ENCODE measurements around the gene ZCCHC8. TPM values are rescaled to one million over a fixed set of nuclear protein-coding genes. Genes with fewer than 3 reads are reported as not detected.

The ZCCHC8 gene
- total and polyA plus RNA-seq, 2 of the 4 experiments (the other 2 are of a cell fraction): 9.5 to 12.7 TPM

DNA sequence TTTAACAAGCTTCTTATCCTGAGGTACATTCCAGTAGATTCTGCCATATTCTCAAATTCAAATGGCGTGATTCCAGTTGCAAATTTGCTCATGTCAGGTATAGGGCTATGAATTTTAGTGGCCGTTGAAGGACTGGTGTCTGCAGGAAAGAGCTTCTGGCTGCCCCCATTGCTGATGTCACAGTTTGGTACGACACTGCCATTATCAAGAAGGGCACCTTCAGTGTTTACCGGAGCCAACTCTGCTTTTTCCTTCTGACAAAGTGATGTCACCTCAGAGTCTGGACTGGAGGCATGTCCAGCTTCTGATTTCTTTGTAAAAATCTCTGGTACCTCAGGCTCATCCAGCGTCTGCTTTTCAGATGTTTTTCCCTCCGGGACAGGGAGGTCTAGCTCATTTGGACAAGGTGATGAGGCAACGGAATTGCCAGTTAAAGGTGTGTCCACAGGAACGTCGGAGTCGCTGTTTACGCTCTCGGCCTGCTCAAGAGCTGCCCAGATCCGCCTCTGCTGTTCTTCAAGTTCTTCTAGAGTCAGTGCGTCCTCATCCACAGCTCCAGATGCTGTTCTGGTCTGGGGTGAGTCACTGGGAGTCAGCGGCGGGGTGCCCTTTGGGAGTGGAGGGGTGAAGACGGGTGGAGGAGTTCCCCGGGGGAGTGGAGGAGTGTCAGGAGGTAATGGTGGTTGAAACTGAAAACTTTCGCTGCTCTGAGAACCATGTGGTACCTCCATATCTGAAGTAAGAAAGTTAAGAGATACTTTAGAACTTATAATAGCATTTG is 27.0 kb downstream of the ZCCHC8 start:
- Histone ChIP-seq H3K4me2 (ENCODE audit: low read depth, low read length) (no peak overlapping the region), H4K5ac (ENCODE audit: low read depth, low read length) (no peak overlapping the region), H4K20me1 (ENCODE audit: insufficient read depth, low read length) (no peaks in the 10 kb centered on the region; the same call in 1 of the 2 replicates), H2BK5ac (ENCODE audit: low read depth, low read length, poor library complexity, severe bottlenecking) (no peak overlapping the region), H2BK120ac (ENCODE audit: low read depth, low read length) (no peak overlapping the region), H3K9me1 (ENCODE audit: insufficient read depth, low read length) (0 out of 2 replicates have a peak, but pooled peaks cover 2% of the 10 kb centered on the region), H2BK20ac (ENCODE audit: low read depth, low read length) (no peak overlapping the region), H3K56ac (ENCODE audit: extremely low read depth, insufficient read depth, low read length) (no peak overlapping the region), H3K27ac (ENCODE audit: insufficient read depth, low read length) (no peak overlapping the region), H3K4me1 (ENCODE audit: control insufficient read depth, insufficient read depth, low read length) (peaks cover 4% of the 10 kb centered on the region; the same call in 1 of the 2 replicates), H3K36me3 (ENCODE audit: control insufficient read depth, insufficient read depth, low read length) (peaks cover 42% of the 10 kb centered on the region), H3K4ac (ENCODE audit: low read depth, low read length) (no peak overlapping the region), H4K8ac (ENCODE audit: low read depth in 2 of 2, low read length in 2 of 2) (no peak overlapping the region), H3K23ac (ENCODE audit: low read depth, low read length) (no peak overlapping the region), H3K9me3 (ENCODE audit: control insufficient read depth, insufficient read depth, low read length) (no peaks in the 10 kb centered on the region), H3K27me3 (ENCODE audit: control insufficient read depth, insufficient read depth, low read length) (no peaks in the 10 kb centered on the region), H2AK9ac (replicated peaks; ENCODE audit: low read depth, low read length, poor library complexity) (no peak overlapping the region), H3K18ac (ENCODE audit: low read depth, low read length) (no peak overlapping the region), H2BK15ac (ENCODE audit: low read depth, low read length) (no peak overlapping the region), H3K14ac (replicated peaks; ENCODE audit: low read depth, low read length) (no peak overlapping the region), H4K91ac (ENCODE audit: insufficient read depth, low read depth, low read length) (no peak overlapping the region), H3K9ac (ENCODE audit: low read depth, low read length) (no peak overlapping the region), H2AK5ac (ENCODE audit: low read depth, low read length) (no peak overlapping the region), H3K79me1 (ENCODE audit: low read depth in 1 of 2, low read length in 2 of 2) (peaks cover 5 to 16% of the 10 kb centered on the region in 2 experiments; a peak in 3 of 4 replicates), H2AFZ (replicated peaks; ENCODE audit: low read length, poor library complexity) (no peak overlapping the region), H3K4me3 (ENCODE audit: insufficient read depth, low read depth, low read length) (no peak overlapping the region)
- DNase-seq (peak; percentile 49), ATAC-seq (ENCODE audit: low read depth) (no peak)
- ChIA-PET CTCF (interaction anchor here (3.9 kb wide), 1 partner anchor 74 kb away, joined by 37 read pairs; no protein-coding TSS in a partner anchor), POLR2A (ENCODE audit: unreplicated experiment) (interaction anchor here (0.6 kb wide), 1 partner anchor 53 kb away, joined by 7 read pairs; the partner anchor contains the start of genes KNTC1 and RSRC2)
- in situ Hi-C loops (cut with MboI; ENCODE audit: low sequenced_read_pairs) (no loop called here), dilution Hi-C loops (cut with HindIII; ENCODE audit: low sequenced_read_pairs, unreplicated experiment) (no loop called here), intact Hi-C loops (cut with micrococcal nuclease) (loop anchor here (5.0 kb wide), 1 partner anchor 136 kb away; no protein-coding TSS in a partner anchor)
- TF ChIP-seq BHLHE40 (IDR thresholded peaks at IDR 0.05; ENCODE audit: low read depth, low read length) (no peak), CTCF (conservative IDR thresholded peaks at IDR 0.05; ENCODE audit: low read depth, low read length) (no peak)
- BruUV-seq (replicated peaks): TSS peak; percentile 91
- 85% methylated on average over 11 of the region's 19 CpGs; no CpG with 5 or more reads in 1 of the 2 experiments for WGBS, 2 experiments (ENCODE audit: extremely low coverage in 2 of 2, insufficient read length in 1 of 2)

Measured in IMR-90 (cell line).